GM06990 (cell line): ENCODE data around the gene PLA2R1.

Experiments
- DNase-seq: peaks from one replicate; pipeline ENCODE4 v3.0.0-alpha.2; 2011; ENCODE audit not compliant: insufficient read length; ENCODE audit errors: extremely low read depth
- H3K27me3 ChIP-seq: replicated peaks from 2 replicates; pipeline ENCODE4 v1.6.0; 2011; ENCODE audit warnings: low read length; ENCODE audit not compliant: control insufficient read depth, insufficient read depth
- H3K36me3 ChIP-seq: 2 replicates; pipeline ENCODE4 v1.5.1; 2011; ENCODE audit warnings: low read length; ENCODE audit not compliant: control insufficient read depth, insufficient read depth
- H3K4me3 ChIP-seq: replicated peaks from 2 replicates; pipeline ENCODE4 v1.5.1; 2011; ENCODE audit warnings: low read depth, mild to moderate bottlenecking, control low read depth, low read length
- TF ChIP-seq, protein P1 (sequence below): IDR thresholded peaks from 2 replicates; pipeline ENCODE4 v1.5.1; 2011; ENCODE audit warnings: low read length, control low read depth, mild to moderate bottlenecking, inconsistent platforms; ENCODE audit not compliant: insufficient read depth, poor library complexity, severe bottlenecking

Gene PLA2R1

DNA sequence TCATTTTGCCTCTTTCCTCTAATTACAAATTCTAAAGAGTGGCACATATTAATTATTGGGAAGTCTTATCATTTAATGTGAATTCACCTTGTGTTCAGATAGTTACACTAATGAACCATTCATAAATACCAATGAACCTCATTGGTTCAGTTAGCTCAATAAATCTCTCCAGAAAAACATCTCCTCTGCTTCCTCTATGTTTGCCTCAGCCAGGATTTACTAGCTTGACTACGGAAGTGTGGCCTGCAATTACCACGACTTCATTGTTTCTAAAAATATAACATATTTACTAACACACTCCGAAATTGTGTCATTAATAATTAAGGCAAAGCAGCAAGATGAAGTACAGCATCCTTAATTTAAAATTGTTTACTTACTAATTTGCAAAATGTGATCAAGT lies 103.3 kb downstream of the PLA2R1 start:
- Histone ChIP-seq H3K36me3 (no peaks in the 10 kb centered on the region), H3K27me3 (no peaks in the 10 kb centered on the region), H3K4me3 (no peak overlapping the region)
- TF ChIP-seq, protein P1, sequence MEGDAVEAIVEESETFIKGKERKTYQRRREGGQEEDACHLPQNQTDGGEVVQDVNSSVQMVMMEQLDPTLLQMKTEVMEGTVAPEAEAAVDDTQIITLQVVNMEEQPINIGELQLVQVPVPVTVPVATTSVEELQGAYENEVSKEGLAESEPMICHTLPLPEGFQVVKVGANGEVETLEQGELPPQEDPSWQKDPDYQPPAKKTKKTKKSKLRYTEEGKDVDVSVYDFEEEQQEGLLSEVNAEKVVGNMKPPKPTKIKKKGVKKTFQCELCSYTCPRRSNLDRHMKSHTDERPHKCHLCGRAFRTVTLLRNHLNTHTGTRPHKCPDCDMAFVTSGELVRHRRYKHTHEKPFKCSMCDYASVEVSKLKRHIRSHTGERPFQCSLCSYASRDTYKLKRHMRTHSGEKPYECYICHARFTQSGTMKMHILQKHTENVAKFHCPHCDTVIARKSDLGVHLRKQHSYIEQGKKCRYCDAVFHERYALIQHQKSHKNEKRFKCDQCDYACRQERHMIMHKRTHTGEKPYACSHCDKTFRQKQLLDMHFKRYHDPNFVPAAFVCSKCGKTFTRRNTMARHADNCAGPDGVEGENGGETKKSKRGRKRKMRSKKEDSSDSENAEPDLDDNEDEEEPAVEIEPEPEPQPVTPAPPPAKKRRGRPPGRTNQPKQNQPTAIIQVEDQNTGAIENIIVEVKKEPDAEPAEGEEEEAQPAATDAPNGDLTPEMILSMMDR: no peak
- no peak for DNase-seq

DNA sequence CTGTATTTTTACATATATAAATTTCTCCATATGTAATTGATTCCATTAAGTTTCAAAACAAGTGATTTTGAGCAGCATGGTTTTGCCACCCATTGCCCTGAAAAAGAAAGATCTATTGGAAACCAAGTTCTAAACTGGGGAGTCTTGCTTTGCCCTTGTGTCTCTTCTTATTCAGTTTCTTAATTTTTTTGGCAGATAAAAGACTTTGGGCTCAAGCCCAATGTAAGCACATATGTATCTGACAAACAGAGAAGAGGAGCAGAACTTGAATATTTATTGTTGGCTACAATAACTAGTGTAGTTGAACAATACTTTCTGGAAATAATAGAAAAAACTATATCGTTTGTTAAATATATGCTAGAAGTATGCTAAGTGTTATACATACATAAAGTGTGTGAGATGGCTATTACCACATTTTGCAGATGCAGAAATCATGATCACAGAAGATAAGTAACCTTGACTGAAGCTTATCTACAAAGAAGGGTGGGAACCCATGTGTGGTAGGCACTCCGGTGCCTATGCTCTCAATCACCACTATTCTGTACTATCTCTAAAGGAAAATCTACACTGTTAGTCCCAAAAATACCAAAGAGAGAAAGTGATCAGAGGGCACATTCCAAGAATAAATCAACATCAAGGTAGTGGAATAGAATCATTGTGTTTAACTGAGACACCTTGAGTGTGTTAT lies 109.1 kb downstream of the PLA2R1 start:
- no peak for DNase-seq
- TF ChIP-seq, protein P1: no peak
- no peaks in the 10 kb centered on the region for H3K27me3 ChIP-seq
- no peak overlapping the region for H3K4me3 ChIP-seq
- no peaks in the 10 kb centered on the region for H3K36me3 ChIP-seq

DNA sequence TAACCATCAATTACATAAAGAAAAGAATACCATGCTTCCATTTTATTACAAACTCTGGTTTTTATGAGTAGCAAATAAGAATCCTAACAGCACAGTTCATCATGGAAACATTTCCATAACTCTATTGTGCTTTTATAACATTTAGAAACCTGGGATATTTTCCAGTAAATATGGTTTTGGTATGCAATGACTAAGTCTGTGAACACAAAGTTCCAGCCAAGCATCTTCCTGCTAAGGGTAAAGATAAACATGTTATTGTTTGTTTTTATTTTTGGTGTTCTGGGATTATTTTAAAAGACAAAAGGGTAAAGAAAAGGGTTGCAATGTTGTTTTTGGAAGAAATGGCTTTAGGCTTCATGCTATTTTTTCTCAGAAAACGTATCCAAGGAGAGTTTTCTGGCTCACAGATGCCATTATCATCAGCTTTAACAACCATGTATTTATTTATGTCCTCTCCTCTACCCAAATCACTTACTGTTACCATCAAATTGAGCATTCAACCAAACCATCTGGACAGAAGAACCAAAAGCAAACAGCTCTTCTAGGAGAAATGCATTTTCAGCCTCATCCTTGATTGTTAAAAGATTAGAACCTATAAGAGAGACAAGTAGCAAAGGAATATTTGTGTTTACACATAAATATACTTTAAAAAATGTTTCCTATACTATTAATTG lies 116.0 kb downstream of the PLA2R1 start:
- H3K4me3 ChIP-seq: no peak overlapping the region
- no peaks in the 10 kb centered on the region for H3K27me3 ChIP-seq
- TF ChIP-seq, protein P1: no peak
- DNase-seq: no peak
- H3K36me3 ChIP-seq: no peaks in the 10 kb centered on the region

DNA sequence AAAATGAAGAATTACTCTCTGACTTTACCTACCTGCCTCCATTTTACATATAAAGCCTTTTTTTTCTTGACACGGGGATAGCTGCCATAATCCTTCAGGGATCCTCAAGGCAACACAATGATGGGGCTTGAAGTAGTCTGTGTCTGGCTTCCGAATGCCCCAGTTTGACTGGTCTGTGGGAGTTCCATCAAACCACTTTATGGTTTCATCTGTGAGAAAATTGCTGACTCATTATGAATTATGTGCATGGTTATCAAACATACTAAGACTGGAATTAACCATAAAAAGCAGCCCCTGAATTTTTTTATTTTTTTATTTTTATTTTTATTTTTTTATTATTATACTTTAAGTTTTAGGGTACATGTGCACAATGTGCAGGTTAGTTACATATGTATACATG lies 117.5 kb downstream of the PLA2R1 start:
- TF ChIP-seq, protein P1: no peak
- Histone ChIP-seq H3K36me3 (no peaks in the 10 kb centered on the region), H3K4me3 (no peak overlapping the region), H3K27me3 (no peaks in the 10 kb centered on the region)
- no peak for DNase-seq

DNA sequence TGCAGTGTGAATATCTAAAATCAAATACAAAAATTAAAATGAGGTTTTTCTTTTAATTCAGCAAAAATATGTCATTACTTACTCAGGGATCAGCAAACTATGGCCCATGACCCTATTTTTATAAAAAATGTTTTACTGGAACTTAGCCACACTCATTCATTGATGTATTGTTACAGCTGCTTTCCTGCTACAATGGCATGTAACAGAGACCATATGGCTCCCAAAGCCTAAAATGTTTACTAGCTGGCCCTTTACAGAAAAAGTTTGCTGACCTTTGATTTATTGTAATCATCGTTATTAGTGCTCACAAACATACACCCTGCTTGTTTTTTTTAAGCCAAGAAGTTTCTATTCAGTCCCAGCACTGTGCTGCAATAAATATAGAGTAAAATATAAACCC lies 120.3 kb downstream of the PLA2R1 start:
- no peak for DNase-seq
- no peaks in the 10 kb centered on the region for H3K36me3 ChIP-seq
- TF ChIP-seq, protein P1: no peak
- no peaks in the 10 kb centered on the region for H3K27me3 ChIP-seq
- H3K4me3 ChIP-seq: no peak overlapping the region
